PC-3 (cell line): Measurements from ENCODE around the gene U2SURP.

Experiments
- EZH2phosphoT487 ChIP-seq: fragments of 300-600 bp; sonication (generic); IDR thresholded peaks from 2 replicates; pipeline ENCODE4 v1.6.1; 2018; ENCODE audit warnings: mild to moderate bottlenecking, antibody characterized with exemption, low read length, borderline replicate concordance
- TF ChIP-seq, protein P1 (sequence below): fragments of 300-600 bp; sonication (generic); conservative IDR thresholded peaks from 2 replicates; pipeline ENCODE4 v1.5.1; 2017; ENCODE audit warnings: antibody characterized with exemption, low read depth, mild to moderate bottlenecking, low read length

DNA sequence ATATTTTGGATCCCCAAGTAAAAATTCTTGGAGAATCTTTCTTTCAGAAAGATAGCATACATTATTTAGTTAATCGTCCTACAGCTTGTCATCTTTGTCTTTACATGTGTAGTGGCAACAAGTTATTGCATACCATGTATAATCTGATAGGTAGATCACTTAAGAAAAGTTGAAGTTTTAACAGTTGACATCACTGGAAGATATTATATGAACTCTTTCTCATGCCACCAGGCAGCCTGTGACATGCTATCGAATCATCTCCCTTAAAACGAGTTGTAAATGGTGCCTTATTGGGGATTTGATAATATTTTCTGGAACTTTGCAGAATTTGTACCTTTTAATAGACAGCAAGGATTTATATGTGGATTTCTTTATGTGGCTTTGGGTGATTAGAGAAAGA lies 8.7 kb downstream of the U2SURP start:
- TF ChIP-seq, protein P1, sequence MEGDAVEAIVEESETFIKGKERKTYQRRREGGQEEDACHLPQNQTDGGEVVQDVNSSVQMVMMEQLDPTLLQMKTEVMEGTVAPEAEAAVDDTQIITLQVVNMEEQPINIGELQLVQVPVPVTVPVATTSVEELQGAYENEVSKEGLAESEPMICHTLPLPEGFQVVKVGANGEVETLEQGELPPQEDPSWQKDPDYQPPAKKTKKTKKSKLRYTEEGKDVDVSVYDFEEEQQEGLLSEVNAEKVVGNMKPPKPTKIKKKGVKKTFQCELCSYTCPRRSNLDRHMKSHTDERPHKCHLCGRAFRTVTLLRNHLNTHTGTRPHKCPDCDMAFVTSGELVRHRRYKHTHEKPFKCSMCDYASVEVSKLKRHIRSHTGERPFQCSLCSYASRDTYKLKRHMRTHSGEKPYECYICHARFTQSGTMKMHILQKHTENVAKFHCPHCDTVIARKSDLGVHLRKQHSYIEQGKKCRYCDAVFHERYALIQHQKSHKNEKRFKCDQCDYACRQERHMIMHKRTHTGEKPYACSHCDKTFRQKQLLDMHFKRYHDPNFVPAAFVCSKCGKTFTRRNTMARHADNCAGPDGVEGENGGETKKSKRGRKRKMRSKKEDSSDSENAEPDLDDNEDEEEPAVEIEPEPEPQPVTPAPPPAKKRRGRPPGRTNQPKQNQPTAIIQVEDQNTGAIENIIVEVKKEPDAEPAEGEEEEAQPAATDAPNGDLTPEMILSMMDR: no peak
- TF ChIP-seq EZH2phosphoT487: no peak
